GDM1 (cell line): Measurements from ENCODE around the gene BBS7.

Experiments used
- DNase-seq: peaks from one replicate; lab custom pipeline; 2025; lab: John Stamatoyannopoulos, UW

BBS7 gene

GRCh38 chr4:121790976-121791375, 79.3 kb downstream of the BBS7 start:
- DNase-seq: no peak

GRCh38 chr4:121789960-121790829, 80.1 kb downstream of the BBS7 start:
- no peak for DNase-seq

- DNase-seq: no peak
Observed at GRCh38 chr4:121789455-121789854, 80.8 kb downstream of the BBS7 start.

- no peak for DNase-seq
Observed at GRCh38 chr4:121788896-121789295, 81.4 kb downstream of the BBS7 start.

- DNase-seq: no peak
Observed at GRCh38 chr4:121786221-121786620, 84.1 kb downstream of the BBS7 start.

- no peak for DNase-seq
Observed at GRCh38 chr4:121785479-121785878, 84.8 kb downstream of the BBS7 start.

GRCh38 chr4:121784975-121785374, 85.3 kb downstream of the BBS7 start:
- DNase-seq: no peak

GRCh38 chr4:121784401-121784800, 85.9 kb downstream of the BBS7 start:
- DNase-seq: no peak

GRCh38 chr4:121783210-121783609, 87.1 kb downstream of the BBS7 start:
- DNase-seq: no peak

GRCh38 chr4:121778991-121779628, 91.2 kb downstream of the BBS7 start:
- DNase-seq: no peak

GRCh38 chr4:121777625-121778024, 92.6 kb downstream of the BBS7 start:
- no peak for DNase-seq

- no peak for DNase-seq
Observed at GRCh38 chr4:121776610-121777401, 93.5 kb downstream of the BBS7 start.
